Astrocyte of the spinal cord (primary cell): ENCODE measurements around the gene RALGPS1.
"Not testable (repeated sequence)": the region's sequence is repeated elsewhere in the genome, so short reads cannot be mapped to it uniquely, and the experiment has no call there.

Source experiments
- DNase-seq: peaks from one replicate; pipeline ENCODE4 v3.0.0; 2011; ENCODE audit warnings: low read depth, low spot score
- H3K4me3 ChIP-seq: 2 replicates; pipeline ENCODE4 v1.5.1; 2011; ENCODE audit warnings: low read depth, mild to moderate bottlenecking, low read length, moderate library complexity
- in situ Hi-C: cut with HindIII; loops from 2 replicates; pipeline ENCODE4 v1.10.0; 2017; ENCODE audit warnings: low sequenced_read_pairs
- TF ChIP-seq, protein P1 (sequence below): IDR thresholded peaks from 2 replicates; pipeline ENCODE4 v1.5.1; 2012; ENCODE audit warnings: low read depth, mild to moderate bottlenecking, low read length, inconsistent platforms

The RALGPS1 gene

DNA sequence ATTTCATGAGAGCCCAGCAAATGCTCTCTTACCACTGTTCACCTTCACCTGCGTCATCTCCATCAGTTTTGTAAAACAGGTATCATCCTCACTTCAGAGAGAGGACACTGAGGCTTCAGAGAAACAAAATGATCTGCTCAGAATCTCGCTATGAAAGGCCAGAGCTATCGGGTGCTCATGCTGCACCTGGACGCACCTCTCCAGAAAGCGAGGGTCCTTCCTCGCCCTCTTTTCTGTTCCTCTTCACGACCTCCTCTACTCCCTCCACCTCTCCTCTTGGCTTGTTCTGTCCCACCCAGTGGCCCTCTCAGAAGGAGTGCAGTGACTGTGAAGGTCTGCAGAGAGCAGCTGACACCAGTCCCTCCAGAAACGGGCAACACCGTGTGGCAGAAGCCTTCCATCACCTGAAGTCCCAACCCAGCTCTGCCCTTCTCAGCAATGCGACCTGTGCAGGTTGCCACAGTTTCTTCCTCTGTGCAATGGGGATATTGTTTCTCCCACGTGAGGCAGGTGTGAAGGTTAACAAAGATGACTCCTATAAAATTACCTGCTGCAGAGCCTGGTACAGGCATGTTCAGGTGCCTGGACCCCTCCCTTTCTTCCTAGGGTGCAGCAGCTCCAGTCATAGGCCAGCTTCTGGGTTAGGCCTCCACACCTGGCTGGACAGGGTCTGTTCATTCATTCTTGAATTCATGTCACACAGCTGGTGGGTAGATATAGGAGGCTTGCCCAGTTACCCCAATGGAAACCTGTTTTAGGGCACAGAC, 253.2 kb downstream of the RALGPS1 start:
- DNase-seq, result no peak
- in situ Hi-C loops, result no loop called here
- TF ChIP-seq, protein P1, sequence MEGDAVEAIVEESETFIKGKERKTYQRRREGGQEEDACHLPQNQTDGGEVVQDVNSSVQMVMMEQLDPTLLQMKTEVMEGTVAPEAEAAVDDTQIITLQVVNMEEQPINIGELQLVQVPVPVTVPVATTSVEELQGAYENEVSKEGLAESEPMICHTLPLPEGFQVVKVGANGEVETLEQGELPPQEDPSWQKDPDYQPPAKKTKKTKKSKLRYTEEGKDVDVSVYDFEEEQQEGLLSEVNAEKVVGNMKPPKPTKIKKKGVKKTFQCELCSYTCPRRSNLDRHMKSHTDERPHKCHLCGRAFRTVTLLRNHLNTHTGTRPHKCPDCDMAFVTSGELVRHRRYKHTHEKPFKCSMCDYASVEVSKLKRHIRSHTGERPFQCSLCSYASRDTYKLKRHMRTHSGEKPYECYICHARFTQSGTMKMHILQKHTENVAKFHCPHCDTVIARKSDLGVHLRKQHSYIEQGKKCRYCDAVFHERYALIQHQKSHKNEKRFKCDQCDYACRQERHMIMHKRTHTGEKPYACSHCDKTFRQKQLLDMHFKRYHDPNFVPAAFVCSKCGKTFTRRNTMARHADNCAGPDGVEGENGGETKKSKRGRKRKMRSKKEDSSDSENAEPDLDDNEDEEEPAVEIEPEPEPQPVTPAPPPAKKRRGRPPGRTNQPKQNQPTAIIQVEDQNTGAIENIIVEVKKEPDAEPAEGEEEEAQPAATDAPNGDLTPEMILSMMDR, result no peak
- H3K4me3 ChIP-seq, result no peak overlapping the region

DNA sequence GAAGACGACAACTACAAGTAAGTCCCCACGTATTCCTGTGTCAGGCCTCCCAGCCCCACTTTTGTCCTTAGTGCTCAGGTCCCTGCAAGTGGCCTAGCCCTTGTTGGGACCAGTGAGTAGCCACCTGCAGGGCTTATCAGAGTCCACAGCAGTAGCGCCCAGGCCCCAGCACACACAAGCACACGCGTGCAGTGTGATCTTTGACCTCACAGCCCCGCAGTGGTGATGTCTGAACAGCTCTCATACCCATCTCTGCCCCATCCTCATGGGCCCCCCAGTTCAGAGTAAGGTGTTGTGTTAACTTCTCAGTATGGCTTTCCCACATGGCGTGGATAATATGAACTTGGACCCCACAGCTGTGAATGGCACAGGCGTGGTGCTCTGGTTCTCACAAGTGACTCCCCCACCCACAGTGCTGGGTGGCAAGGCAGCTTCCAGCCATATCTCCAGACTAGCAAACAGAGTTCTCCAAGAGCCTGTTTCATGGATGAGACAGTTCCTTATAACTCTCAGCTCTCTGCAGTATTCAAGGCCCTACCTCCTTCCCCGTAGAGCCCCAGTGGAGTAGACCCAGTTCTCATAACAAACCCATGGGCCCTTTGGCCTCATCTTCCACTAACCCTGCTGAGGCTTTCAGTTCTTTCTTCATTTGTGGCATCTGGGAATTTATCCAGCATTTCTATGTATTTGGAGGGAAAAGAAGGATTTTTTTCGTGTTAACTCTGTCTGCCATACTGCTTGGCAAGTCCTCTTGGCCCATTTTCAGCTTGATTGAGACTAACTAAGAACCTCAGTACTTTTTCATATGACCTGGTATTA, 254.4 kb downstream of the RALGPS1 start:
- H3K4me3 ChIP-seq, result no peak overlapping the region
- in situ Hi-C loops, result no loop called here
- peak; percentile 65 for DNase-seq
- TF ChIP-seq, protein P1, result no peak

DNA sequence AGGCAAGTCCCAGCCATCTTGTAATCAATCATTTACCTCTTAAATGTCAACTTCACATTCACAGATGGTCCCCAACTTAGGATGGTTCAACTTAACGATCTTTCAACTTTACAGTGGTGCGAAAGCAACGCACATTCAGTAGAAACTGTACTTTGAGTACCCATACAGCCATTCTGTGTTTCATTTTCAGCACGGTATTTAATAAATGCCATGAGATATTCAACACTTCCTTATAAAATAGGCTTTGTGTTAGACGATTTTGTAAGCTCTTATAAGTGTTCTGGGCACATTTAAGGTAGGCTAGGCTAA, 254.9 kb downstream of the RALGPS1 start:
- H3K4me3 ChIP-seq, result no peak overlapping the region
- TF ChIP-seq, protein P1, result no peak
- DNase-seq, result no peak
- in situ Hi-C loops, result no loop called here

DNA sequence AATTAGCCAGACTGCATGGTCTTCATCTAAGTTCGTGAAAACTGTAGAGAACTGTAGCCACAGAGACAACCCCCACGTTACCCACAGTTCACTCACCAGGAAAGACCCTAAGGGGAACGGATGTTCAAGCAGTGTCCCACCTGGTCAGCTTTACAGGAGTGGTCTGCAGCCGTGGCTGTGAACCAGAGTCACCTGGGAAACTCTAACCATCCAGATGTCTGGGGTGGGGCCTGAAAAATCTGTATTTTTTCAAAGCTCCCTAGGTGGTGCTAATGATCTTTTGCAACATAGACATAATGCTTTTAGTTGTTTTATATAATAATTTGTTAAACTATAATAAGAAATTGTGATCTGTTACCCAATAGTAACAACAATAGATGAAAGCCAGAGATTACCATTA, 255.5 kb downstream of the RALGPS1 start:
- in situ Hi-C loops, result no loop called here
- H3K4me3 ChIP-seq, result no peak overlapping the region
- no peak for DNase-seq
- TF ChIP-seq, protein P1, result no peak

DNA sequence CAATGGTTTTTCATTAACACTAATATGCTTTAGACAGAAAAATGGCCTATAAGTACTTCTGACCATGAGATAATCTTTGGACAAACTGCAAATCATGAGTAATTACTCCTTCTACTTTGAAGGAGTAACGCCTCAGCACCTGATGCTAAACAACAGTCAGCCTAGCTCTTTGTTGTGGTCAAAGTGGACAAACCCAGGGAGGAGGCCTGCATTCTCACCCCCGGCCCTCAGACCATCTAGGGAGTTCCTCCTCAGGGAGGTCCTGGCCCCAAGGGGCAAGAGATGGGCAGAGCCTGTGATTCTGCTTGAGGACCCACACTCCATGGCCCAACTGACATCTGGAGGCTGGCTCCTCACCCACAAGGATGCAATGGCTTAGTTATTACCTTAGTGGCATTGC, 256.1 kb downstream of the RALGPS1 start:
- no peak overlapping the region for H3K4me3 ChIP-seq
- in situ Hi-C loops, result no loop called here
- TF ChIP-seq, protein P1, result no peak
- DNase-seq, result no peak

DNA sequence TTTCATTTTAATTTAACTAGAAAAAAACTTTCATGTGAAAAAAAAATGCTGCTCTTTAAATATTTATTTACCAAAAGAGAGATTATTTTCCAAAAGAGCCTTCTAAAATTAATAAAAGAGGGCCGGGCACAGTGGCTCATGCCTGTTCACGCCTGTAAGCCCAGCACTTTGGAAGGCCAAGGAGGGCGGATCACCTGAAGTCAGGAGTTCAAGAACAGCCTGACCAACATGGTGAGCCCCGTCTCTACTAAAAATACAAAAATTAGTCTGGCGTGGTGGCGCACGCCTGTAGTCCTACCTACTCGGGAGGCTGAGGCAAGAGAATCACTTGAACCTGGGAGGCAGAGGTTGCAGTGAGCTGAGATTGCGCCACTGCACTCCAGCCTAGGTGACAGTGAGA, 256.8 kb downstream of the RALGPS1 start:
- in situ Hi-C loops, DNase-seq: not testable (repeated sequence)

DNA sequence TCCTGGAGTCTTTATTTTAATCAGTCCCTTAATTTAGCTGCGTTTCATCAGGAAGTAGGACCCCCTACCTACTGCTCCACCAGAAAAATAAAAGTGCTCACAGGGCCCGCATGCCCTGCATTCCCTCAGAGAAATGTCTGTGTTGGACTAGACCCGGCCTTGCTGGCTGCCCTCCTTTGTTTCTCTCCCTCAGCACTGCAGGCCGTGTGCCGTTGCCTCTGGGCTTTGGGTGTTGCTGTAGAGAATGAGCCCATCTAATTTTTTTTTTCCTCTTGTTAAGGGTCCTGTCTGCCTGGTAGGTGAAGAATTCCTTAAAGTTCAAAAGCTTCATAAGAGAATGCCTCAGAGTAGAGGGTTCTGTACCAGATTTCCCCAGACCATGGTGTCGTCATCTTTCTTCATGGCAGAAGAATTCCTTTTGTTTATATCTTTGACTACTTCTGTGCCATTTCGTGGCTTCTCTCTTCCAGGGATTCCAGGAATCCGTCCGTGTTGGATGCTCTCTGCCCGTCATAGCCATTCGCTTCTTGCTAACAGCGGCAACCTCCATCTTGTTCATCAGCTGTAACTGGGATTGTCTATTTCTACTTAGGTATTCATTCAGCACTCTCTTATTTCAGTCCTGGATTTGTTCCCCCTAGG, 257.6 kb downstream of the RALGPS1 start:
- DNase-seq, result no peak
- H3K4me3 ChIP-seq, result no peak overlapping the region
- in situ Hi-C loops, result no loop called here
- TF ChIP-seq, protein P1, result no peak

More for the DNA sequence above, 256.8 kb downstream of the RALGPS1 start:
- H3K4me3 ChIP-seq, result not testable (repeated sequence)
